GM10248 (cell line): ENCODE measurements around the gene TMEFF2.
"Not testable (repeated sequence)": the region's sequence is repeated elsewhere in the genome, so short reads cannot be mapped to it uniquely, and the experiment has no call there.

ENCODE experiments used
- CTCF ChIA-PET: fragments of 300-600 bp; sonication (Branson Sonifier 250); formaldehyde crosslinking; extraction: SDS; loops from one replicate; lab custom pipeline; 2021; ENCODE audit warnings: antibody characterized with exemption; lab: Yijun Ruan, JAX
- POLR2A ChIA-PET: fragments of 350-650 bp; sonication (Branson Sonifier 250); formaldehyde crosslinking; extraction: SDS; loops from one replicate; lab custom pipeline; 2020; ENCODE audit warnings: antibody characterized with exemption; lab: Yijun Ruan, JAX
- DNase-seq: peaks from one replicate; pipeline ENCODE4 v3.0.0; 2012; ENCODE audit errors: extremely low spot score
- CTCF ChIP-seq: IDR thresholded peaks from 2 replicates; pipeline ENCODE4 v1.5.1; 2012; ENCODE audit warnings: mild to moderate bottlenecking, low read depth; ENCODE audit errors: extremely low read depth, missing control alignments, control extremely low read depth

The TMEFF2 gene

GRCh38 chr2:192087398-192087958, 107.3 kb downstream of the TMEFF2 start:
- ChIA-PET CTCF (interaction anchor here (0.8 to 2.0 kb wide), 4 partner anchors 12 to 469 kb away, joined by 3 to 6 read pairs (median 3); no protein-coding TSS in a partner anchor), POLR2A (no interaction called here)
- no peak for TF ChIP-seq CTCF
- no peak for DNase-seq

GRCh38 chr2:192082121-192082520, 112.6 kb downstream of the TMEFF2 start:
- ChIA-PET POLR2A (no interaction called here), CTCF (no interaction called here)
- no peak for TF ChIP-seq CTCF
- DNase-seq: no peak

DNA sequence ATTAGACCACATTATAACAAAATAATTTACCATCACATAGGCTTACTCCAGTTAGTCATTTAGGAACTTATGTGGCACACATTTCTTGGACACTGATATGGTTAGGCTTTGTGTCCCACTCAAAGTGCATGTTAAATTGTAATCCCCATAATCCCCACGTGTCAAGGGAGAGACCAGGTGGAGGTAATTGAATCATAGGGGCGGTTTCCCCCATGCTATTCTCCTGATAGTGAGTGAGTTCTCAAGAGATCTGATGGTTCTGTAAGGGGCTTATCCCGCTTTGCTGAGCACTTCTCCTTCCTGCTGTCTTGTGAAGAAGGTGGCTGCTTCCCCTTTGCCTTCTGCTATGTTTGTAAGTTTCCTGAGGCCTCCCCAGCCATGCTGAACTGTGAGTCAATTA, 114.6 kb downstream of the TMEFF2 start:
- POLR2A ChIA-PET, DNase-seq: not testable (repeated sequence)
- CTCF ChIA-PET: interaction anchor here (1.4 to 1.7 kb wide), 2 partner anchors 13 to 14 kb away, joined by 3 to 6 read pairs; no protein-coding TSS in a partner anchor

- ChIA-PET CTCF (no interaction called here), POLR2A (no interaction called here)
- no peak for TF ChIP-seq CTCF
- no peak for DNase-seq
Measured at GRCh38 chr2:192073878-192074277, 120.9 kb downstream of the TMEFF2 start.

GRCh38 chr2:192072778-192073177, 122.0 kb downstream of the TMEFF2 start:
- DNase-seq: no peak
- CTCF ChIA-PET: no interaction called here
- POLR2A ChIA-PET: no interaction called here
- TF ChIP-seq CTCF: no peak

DNA sequence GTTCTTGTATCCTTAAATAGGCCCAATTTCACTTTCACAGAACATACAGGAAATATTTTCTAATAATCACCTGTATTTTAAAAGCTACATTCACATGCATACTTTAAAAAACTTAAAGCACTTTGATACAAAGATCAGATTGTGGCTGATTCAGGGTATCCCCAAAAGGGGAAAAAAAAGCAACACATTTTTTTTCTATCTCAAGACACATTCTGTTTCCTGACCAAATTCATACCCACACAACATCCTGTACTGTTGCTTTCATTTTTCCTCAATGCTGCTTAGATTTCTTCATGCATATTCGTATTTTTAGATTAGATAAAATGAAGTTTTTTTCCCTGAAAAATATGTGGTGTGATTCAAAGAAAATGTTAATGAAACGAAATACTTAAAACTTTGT, 122.5 kb downstream of the TMEFF2 start:
- TF ChIP-seq CTCF: no peak
- no peak for DNase-seq
- CTCF ChIA-PET: no interaction called here
- POLR2A ChIA-PET: no interaction called here

DNA sequence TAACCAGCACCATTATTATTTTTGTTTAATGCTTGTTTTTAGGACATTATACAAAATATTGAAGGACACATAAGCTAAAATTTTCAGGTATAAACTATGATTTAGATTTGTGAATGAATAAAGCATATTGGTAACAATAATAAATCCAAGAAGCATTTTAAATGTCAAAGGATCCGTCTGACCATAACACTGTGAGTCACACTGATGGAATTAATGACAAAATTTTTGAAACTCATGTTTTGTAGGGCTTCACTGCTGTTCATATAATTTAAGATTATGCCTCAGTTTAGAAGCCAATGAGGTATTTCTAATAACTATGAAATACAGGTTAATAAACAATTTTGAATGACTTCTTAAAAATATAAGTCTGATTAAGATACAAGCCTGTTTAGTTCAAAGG, 124.6 kb downstream of the TMEFF2 start:
- ChIA-PET CTCF (no interaction called here), POLR2A (no interaction called here)
- no peak for DNase-seq
- no peak for TF ChIP-seq CTCF
